GM12874 (cell line): Measurements from ENCODE around the gene ADD3.

Source experiments
- TF ChIP-seq, protein P1 (sequence below): IDR thresholded peaks from 2 replicates; pipeline ENCODE4 v1.5.1; 2011; ENCODE audit warnings: low read depth, mild to moderate bottlenecking, control low read depth, low read length, moderate library complexity; ENCODE audit not compliant: insufficient read depth

ADD3 gene

GRCh38 chr10:110110338-110110737 is 102.6 kb downstream of the ADD3 start:
- TF ChIP-seq, protein P1, sequence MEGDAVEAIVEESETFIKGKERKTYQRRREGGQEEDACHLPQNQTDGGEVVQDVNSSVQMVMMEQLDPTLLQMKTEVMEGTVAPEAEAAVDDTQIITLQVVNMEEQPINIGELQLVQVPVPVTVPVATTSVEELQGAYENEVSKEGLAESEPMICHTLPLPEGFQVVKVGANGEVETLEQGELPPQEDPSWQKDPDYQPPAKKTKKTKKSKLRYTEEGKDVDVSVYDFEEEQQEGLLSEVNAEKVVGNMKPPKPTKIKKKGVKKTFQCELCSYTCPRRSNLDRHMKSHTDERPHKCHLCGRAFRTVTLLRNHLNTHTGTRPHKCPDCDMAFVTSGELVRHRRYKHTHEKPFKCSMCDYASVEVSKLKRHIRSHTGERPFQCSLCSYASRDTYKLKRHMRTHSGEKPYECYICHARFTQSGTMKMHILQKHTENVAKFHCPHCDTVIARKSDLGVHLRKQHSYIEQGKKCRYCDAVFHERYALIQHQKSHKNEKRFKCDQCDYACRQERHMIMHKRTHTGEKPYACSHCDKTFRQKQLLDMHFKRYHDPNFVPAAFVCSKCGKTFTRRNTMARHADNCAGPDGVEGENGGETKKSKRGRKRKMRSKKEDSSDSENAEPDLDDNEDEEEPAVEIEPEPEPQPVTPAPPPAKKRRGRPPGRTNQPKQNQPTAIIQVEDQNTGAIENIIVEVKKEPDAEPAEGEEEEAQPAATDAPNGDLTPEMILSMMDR, result no peak

- TF ChIP-seq, protein P1, result no peak
These were observed 106.0 kb downstream of the ADD3 start for GRCh38 chr10:110113670-110114337.

GRCh38 chr10:110115784-110116520 is 108.2 kb downstream of the ADD3 start:
- TF ChIP-seq, protein P1, result no peak

- TF ChIP-seq, protein P1, result no peak
These were observed 111.3 kb downstream of the ADD3 start for GRCh38 chr10:110118891-110119621.

- TF ChIP-seq, protein P1, result no peak
These were observed 115.8 kb downstream of the ADD3 start for GRCh38 chr10:110123594-110123993.

GRCh38 chr10:110129490-110129889 is 121.7 kb downstream of the ADD3 start:
- TF ChIP-seq, protein P1, result no peak

GRCh38 chr10:110134917-110135316 is 127.1 kb downstream of the ADD3 start:
- TF ChIP-seq, protein P1, result no peak
